DND-41 (cell line): ENCODE results near the gene TEP1.

Experiments
- EZH2 ChIP-seq: IDR thresholded peaks from 3 replicates; pipeline ENCODE4 v1.6.1; 2012; ENCODE audit warnings: borderline replicate concordance, low read depth, mild to moderate bottlenecking, moderate library complexity, low read length, inconsistent platforms; ENCODE audit not compliant: severe bottlenecking
- TF ChIP-seq, protein P1 (sequence below): IDR thresholded peaks from 2 replicates; pipeline ENCODE4 v1.5.1; 2012; ENCODE audit warnings: borderline replicate concordance, low read length, moderate library complexity, mild to moderate bottlenecking; ENCODE audit not compliant: poor library complexity, severe bottlenecking; ENCODE audit errors: extremely low read depth

GRCh38 chr14:20435582-20436362 lies 22.5 kb upstream of the TEP1 start, which contains the start of gene KLHL33:
- TF ChIP-seq, protein P1, sequence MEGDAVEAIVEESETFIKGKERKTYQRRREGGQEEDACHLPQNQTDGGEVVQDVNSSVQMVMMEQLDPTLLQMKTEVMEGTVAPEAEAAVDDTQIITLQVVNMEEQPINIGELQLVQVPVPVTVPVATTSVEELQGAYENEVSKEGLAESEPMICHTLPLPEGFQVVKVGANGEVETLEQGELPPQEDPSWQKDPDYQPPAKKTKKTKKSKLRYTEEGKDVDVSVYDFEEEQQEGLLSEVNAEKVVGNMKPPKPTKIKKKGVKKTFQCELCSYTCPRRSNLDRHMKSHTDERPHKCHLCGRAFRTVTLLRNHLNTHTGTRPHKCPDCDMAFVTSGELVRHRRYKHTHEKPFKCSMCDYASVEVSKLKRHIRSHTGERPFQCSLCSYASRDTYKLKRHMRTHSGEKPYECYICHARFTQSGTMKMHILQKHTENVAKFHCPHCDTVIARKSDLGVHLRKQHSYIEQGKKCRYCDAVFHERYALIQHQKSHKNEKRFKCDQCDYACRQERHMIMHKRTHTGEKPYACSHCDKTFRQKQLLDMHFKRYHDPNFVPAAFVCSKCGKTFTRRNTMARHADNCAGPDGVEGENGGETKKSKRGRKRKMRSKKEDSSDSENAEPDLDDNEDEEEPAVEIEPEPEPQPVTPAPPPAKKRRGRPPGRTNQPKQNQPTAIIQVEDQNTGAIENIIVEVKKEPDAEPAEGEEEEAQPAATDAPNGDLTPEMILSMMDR, result no peak
- no peak for TF ChIP-seq EZH2
